Epidermal melanocyte (primary cell): Measurements from ENCODE around the gene PEPD.

ENCODE experiments used
- DNase-seq: peaks from one replicate; pipeline ENCODE4 v3.0.0; 2011; ENCODE audit warnings: low spot score; ENCODE audit not compliant: insufficient read length

PEPD gene

GRCh38 chr19:33424181-33424580, 97.4 kb downstream of the PEPD start:
- no peak for DNase-seq

GRCh38 chr19:33422369-33423180, 99.0 kb downstream of the PEPD start:
- DNase-seq: no peak

DNA sequence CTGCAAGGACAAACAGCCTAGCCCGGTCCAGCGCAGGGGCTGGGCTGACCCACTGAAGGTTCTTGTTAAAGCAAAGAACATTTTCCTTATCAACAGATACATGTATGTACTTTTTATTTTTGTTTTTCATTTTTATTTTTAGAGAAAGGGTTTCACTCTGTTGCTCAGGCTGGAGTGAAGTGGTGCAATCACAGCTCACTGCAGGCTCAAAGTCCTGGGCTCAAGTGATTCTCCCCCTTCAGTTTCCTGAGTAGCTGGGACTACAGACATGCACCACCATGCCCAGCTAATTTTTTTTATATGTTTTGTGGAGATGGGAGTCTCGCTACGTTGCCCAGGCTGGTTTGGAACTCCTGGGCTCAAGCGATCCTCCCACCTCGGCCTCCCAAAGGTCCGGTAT, 100.2 kb downstream of the PEPD start:
- DNase-seq: no peak

DNA sequence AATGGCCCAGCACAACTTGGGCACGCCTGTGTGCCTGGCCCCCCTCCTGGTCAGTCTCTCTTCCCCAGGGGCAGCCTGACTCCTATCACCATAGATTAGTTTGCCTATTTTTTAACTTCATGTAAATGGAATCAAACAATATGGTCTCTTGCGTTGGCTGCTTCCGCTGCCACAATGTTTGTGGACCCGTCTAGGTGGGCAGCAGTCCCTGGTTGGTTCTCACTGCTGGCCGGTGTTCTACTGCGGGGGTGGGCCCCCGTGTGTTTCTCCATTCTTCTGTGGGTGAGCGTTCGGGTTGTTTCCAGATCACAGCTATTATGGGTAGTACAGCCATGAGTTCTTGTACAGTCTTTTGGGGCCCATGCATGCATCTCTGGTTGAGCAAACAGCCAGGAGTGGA, 100.8 kb downstream of the PEPD start:
- no peak for DNase-seq

DNA sequence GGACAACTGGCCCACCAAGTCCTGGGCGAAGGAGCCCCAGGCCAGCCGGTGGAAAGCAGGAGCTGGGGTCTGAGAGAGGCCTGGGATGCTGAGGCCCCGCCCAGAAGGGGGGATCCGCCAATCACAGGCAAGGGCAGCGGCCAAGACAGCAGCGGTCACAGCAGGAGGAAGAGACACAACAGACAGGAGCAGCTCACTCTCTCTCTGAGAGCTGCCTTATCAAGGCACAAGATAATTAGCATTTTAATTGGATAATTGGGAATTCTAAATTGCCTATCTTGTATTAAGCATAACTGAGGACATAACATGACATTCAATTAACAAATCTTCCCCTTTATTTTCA, 101.8 kb downstream of the PEPD start:
- no peak for DNase-seq

DNA sequence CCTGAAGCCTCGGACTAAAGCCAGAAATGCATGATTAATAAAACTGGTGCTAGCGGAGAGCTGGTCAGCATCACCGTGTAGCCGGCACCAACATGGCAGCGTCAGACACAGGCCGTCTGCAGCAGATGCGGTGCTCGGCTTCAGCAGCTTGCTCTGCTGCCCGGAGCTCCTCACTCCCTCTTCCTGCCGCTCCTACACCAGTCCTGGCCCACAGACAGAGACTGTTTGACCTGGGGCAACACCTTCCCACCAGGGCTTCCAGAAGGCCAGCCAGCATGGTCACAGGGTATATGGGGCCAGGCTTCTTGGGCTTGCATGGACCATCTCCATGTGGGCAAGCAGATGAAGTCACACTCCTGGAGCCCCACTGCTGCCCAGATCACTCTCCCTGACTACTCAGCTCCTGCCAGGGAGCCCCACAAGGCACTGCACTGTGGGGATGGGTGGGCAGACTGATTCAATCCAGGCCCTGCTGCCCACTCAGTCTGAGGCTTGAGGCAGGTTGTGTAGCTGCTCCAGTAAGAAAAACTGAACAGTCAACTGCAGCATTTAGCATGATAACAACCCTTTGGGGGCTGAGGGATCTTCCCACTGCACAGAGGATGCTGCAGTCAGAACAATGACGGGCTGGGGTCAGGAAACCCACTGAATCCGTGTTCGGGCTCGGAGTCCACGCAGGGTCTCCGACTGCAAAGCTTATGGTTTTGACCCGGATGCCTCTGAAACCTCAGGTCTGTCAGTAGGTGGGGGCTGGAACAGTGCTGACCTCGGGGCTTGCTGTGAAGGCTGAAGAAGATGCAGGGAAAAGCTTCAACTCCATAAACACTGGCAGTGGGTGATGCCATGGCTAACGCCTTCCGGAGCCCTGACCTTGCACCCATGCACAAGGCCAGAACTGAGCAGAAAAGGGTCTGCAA, 102.5 kb downstream of the PEPD start:
- DNase-seq: no peak

DNA sequence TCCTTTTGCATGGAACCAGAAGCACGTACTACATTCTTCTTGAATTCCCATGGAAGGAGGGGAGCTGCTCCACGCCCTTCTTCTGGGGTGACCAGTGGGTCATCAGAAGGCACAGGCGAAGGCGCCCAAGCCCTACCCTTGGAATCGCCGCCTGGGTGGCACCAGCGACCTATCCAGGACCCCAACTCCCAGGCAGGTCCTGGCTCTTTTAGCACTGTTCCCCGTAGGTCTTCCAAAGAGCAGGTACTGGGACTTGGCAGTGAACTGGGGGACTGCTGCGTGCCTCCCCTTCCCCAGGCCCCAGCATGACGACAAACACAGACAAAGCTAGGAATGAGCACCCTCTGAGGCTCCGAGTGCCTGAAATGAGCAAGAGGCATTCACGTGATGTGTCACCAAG, 103.1 kb downstream of the PEPD start:
- DNase-seq: no peak

DNA sequence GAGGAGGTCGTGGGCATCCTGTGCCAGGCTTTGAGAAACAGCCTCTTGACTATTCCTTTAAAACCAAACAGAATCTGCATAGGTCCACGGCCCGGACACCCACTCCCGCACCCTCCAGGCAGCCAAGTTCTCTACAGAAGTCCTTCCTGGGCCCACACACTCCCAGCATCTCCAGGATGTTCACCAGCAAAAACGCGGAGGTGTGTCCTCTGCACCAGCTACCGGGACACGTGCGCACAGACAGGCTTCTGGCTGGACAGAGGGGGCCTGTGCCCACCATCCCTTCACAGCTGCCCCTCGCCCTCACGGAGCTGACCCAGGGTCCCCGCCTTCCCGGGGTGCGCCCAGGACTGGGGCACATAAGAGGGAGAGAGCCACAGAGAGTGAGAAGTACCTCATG, 103.8 kb downstream of the PEPD start:
- DNase-seq: no peak

GRCh38 chr19:33416307-33417215, 105.0 kb downstream of the PEPD start:
- peak; percentile 67 for DNase-seq

GRCh38 chr19:33414667-33415605, 106.7 kb downstream of the PEPD start:
- no peak for DNase-seq

- DNase-seq: no peak
These were observed 107.5 kb downstream of the PEPD start for GRCh38 chr19:33413868-33414666.

GRCh38 chr19:33413426-33413725, 108.2 kb downstream of the PEPD start:
- no peak for DNase-seq

GRCh38 chr19:33412601-33413425, 108.8 kb downstream of the PEPD start:
- no peak for DNase-seq

DNA sequence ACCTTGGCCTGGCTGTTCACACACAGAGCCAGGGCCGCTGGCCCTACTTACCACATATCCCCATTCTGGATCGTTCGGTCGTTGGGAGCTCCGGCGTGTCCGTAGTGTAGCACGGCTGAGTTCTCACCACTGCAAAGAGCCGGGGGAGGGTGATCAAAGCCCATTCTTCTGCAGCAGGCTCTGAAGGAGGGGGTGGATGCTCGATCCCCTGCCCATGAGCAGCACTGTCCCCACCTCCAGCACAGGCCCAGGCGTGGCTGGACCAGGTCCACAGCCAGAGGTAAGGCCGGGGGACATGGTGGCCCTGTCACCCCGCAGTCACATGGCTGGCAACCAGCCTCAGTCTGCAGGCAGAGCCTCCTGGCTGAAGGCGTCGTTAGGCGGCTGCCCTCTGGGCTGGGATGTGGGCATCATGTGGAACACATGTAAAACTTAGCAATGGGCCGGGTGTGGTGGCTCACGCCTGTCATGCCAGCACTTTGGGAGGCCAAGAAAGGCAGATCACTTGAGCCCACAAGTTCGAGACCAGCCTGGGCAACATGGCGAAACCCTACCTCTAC, 109.9 kb downstream of the PEPD start:
- no peak for DNase-seq

- DNase-seq: no peak
These were observed 110.6 kb downstream of the PEPD start for GRCh38 chr19:33410915-33411401.

GRCh38 chr19:33409906-33410685, 111.5 kb downstream of the PEPD start:
- DNase-seq: no peak

GRCh38 chr19:33408538-33409434, 112.8 kb downstream of the PEPD start:
- DNase-seq: no peak
